ENCODE data around the gene VIT. TPM values are rescaled to one million over a fixed set of nuclear protein-coding genes. Genes with fewer than 3 reads are reported as not detected.

VIT gene
- total RNA-seq, 1 experiment from 2014 or later, result not detected

GRCh38 chr2:36819095-36819711 is 122.7 kb downstream of the VIT start:
- H3K4me3 ChIP-seq (ENCODE audit: low read length), result no peak overlapping the region
- no peaks in the 10 kb centered on the region for H3K27me3 ChIP-seq (ENCODE audit: low read length)
- no peaks in the 10 kb centered on the region for H3K9me2 ChIP-seq (replicated peaks; ENCODE audit: low read length)
- H3K79me2 ChIP-seq (ENCODE audit: low read length), result no peaks in the 10 kb centered on the region
- no peak overlapping the region for H3K4me2 ChIP-seq (ENCODE audit: low read length)
- intact Hi-C loops (cut with micrococcal nuclease), result no loop called here
- DNase-seq (no peak), ATAC-seq (no peak)
- H3K9ac ChIP-seq (ENCODE audit: low read length), result no peak overlapping the region
- H3K4me1 ChIP-seq (ENCODE audit: insufficient read depth, low read length), result no peaks in the 10 kb centered on the region
- no peak overlapping the region for H2AFZ ChIP-seq (ENCODE audit: low read length)
- H3K9me3 ChIP-seq (ENCODE audit: low read length), result no peaks in the 10 kb centered on the region
- H3F3A ChIP-seq (ENCODE audit: low read length, unreplicated experiment), result no peaks in the 10 kb centered on the region
- TF ChIP-seq EZH2phosphoT487 (IDR thresholded peaks at IDR 0.05; ENCODE audit: borderline replicate concordance, low read length) (no peak), CTCF (conservative IDR thresholded peaks at IDR 0.05; ENCODE audit: low read depth, low read length) (no peak), EZH2 (IDR thresholded peaks at IDR 0.05; ENCODE audit: low read length, unreplicated experiment) (no peak)
- H3K27ac ChIP-seq (ENCODE audit: low read length), result no peak overlapping the region
- H3K36me3 ChIP-seq (ENCODE audit: low read depth, low read length), result no peaks in the 10 kb centered on the region
- ChIA-PET POLR2A (ENCODE audit: unreplicated experiment) (no interaction called here), CTCF (no interaction called here)
- no peaks in the 10 kb centered on the region for H4K20me1 ChIP-seq (ENCODE audit: low read length)
- BruUV-seq (replicated peaks), result no TSS peak

GRCh38 chr2:36820942-36821605 is 124.6 kb downstream of the VIT start:
- peak; percentile 28 for DNase-seq
- Histone ChIP-seq H3K9me2 (replicated peaks; ENCODE audit: low read length) (no peaks in the 10 kb centered on the region), H3K4me3 (ENCODE audit: low read length) (no peak overlapping the region), H4K20me1 (ENCODE audit: low read length) (no peaks in the 10 kb centered on the region), H3K27me3 (ENCODE audit: low read length) (no peaks in the 10 kb centered on the region), H3K36me3 (ENCODE audit: low read depth, low read length) (no peaks in the 10 kb centered on the region), H2AFZ (ENCODE audit: low read length) (no peak overlapping the region), H3K79me2 (ENCODE audit: low read length) (no peaks in the 10 kb centered on the region), H3K9ac (ENCODE audit: low read length) (no peak overlapping the region), H3K4me1 (ENCODE audit: insufficient read depth, low read length) (no peaks in the 10 kb centered on the region), H3K27ac (ENCODE audit: low read length) (no peak overlapping the region), H3F3A (ENCODE audit: low read length, unreplicated experiment) (no peaks in the 10 kb centered on the region), H3K9me3 (ENCODE audit: low read length) (no peaks in the 10 kb centered on the region), H3K4me2 (ENCODE audit: low read length) (no peak overlapping the region)
- no TSS peak for BruUV-seq (replicated peaks)
- intact Hi-C loops (cut with micrococcal nuclease), result no loop called here
- ChIA-PET CTCF (no interaction called here), POLR2A (ENCODE audit: unreplicated experiment) (no interaction called here)
- TF ChIP-seq EZH2phosphoT487 (IDR thresholded peaks at IDR 0.05; ENCODE audit: borderline replicate concordance, low read length), result no peak
- TF ChIP-seq CTCF (conservative IDR thresholded peaks at IDR 0.05; ENCODE audit: low read depth, low read length), result no peak
- TF ChIP-seq EZH2 (IDR thresholded peaks at IDR 0.05; ENCODE audit: low read length, unreplicated experiment), result no peak
- peak; percentile 74 for ATAC-seq

- ATAC-seq (no peak), DNase-seq (no peak)
- H3K27me3 ChIP-seq (ENCODE audit: low read length), result no peaks in the 10 kb centered on the region
- no peak overlapping the region for H3K27ac ChIP-seq (ENCODE audit: low read length)
- BruUV-seq (replicated peaks), result no TSS peak
- no peak overlapping the region for H3K4me3 ChIP-seq (ENCODE audit: low read length)
- H3F3A ChIP-seq (ENCODE audit: low read length, unreplicated experiment), result no peaks in the 10 kb centered on the region
- ChIA-PET POLR2A (ENCODE audit: unreplicated experiment) (no interaction called here), CTCF (no interaction called here)
- no peak for TF ChIP-seq CTCF (conservative IDR thresholded peaks at IDR 0.05; ENCODE audit: low read depth, low read length)
- no peak for TF ChIP-seq EZH2phosphoT487 (IDR thresholded peaks at IDR 0.05; ENCODE audit: borderline replicate concordance, low read length)
- no peak for TF ChIP-seq EZH2 (IDR thresholded peaks at IDR 0.05; ENCODE audit: low read length, unreplicated experiment)
- H3K9me3 ChIP-seq (ENCODE audit: low read length), result no peaks in the 10 kb centered on the region
- no peak overlapping the region for H3K9ac ChIP-seq (ENCODE audit: low read length)
- H3K4me1 ChIP-seq (ENCODE audit: insufficient read depth, low read length), result no peaks in the 10 kb centered on the region
- no peak overlapping the region for H2AFZ ChIP-seq (ENCODE audit: low read length)
- intact Hi-C loops (cut with micrococcal nuclease), result no loop called here
- H3K9me2 ChIP-seq (replicated peaks; ENCODE audit: low read length), result no peaks in the 10 kb centered on the region
- no peak overlapping the region for H3K4me2 ChIP-seq (ENCODE audit: low read length)
- H3K36me3 ChIP-seq (ENCODE audit: low read depth, low read length), result no peaks in the 10 kb centered on the region
- no peaks in the 10 kb centered on the region for H4K20me1 ChIP-seq (ENCODE audit: low read length)
- no peaks in the 10 kb centered on the region for H3K79me2 ChIP-seq (ENCODE audit: low read length)
Measured at GRCh38 chr2:36823862-36824261, 127.4 kb downstream of the VIT start.
